Measurements from ENCODE around the gene PLEKHG5.

The PLEKHG5 gene

DNA sequence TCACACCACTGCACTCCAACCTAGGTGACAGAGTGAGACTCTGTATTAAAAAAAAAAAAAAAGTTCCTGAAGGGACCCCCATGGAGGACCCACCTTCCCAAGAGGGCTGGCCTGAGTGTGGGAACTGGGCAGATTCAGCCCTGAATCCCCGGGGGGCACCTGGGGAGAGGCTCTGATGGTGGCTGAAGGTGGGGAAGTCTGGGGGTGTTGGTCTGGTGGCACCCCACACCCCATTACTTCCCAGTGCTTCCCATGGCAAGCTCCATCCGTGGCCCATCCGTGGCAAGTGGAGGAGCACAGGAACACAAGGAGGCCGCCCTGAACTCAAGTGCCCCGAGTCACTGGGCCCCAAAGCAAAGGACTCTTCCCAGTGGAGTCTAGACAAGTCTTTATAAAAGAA is 24.7 kb downstream of the PLEKHG5 start:
- Histone ChIP-seq H3K9me3 (ENCODE audit: insufficient read depth, low read length) (no peaks in the 10 kb centered on the region), H4K20me1 (ENCODE audit: low read depth, low read length) (no peaks in the 10 kb centered on the region), H3K27me3 (ENCODE audit: low read length) (no peaks in the 10 kb centered on the region), H3K9me2 (replicated peaks; ENCODE audit: insufficient read depth, low read length) (no peaks in the 10 kb centered on the region), H3F3A (ENCODE audit: insufficient read depth) (no peaks in the 10 kb centered on the region), H3K27ac (ENCODE audit: low read depth, low read length) (no peak overlapping the region), H3K36me3 (ENCODE audit: low read length) (no peaks in the 10 kb centered on the region), H3K4me3 (ENCODE audit: insufficient read depth, low read length, poor library complexity, severe bottlenecking) (no peak overlapping the region), H3K79me2 (ENCODE audit: insufficient read depth, low read length) (no peaks in the 10 kb centered on the region), H3K4me2 (ENCODE audit: low read depth, low read length, poor library complexity, severe bottlenecking) (no peak overlapping the region), H2AFZ (ENCODE audit: low read depth, low read length, severe bottlenecking) (no peak overlapping the region), H3K9ac (ENCODE audit: low read length) (no peak overlapping the region)
- TF ChIP-seq, protein P1, sequence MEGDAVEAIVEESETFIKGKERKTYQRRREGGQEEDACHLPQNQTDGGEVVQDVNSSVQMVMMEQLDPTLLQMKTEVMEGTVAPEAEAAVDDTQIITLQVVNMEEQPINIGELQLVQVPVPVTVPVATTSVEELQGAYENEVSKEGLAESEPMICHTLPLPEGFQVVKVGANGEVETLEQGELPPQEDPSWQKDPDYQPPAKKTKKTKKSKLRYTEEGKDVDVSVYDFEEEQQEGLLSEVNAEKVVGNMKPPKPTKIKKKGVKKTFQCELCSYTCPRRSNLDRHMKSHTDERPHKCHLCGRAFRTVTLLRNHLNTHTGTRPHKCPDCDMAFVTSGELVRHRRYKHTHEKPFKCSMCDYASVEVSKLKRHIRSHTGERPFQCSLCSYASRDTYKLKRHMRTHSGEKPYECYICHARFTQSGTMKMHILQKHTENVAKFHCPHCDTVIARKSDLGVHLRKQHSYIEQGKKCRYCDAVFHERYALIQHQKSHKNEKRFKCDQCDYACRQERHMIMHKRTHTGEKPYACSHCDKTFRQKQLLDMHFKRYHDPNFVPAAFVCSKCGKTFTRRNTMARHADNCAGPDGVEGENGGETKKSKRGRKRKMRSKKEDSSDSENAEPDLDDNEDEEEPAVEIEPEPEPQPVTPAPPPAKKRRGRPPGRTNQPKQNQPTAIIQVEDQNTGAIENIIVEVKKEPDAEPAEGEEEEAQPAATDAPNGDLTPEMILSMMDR (IDR thresholded peaks at IDR 0.05; ENCODE audit: insufficient read depth, low read length, poor library complexity, severe bottlenecking), result no peak
- TF ChIP-seq EZH2phosphoT487 (conservative IDR thresholded peaks at IDR 0.05; ENCODE audit: low read length), result no peak

DNA sequence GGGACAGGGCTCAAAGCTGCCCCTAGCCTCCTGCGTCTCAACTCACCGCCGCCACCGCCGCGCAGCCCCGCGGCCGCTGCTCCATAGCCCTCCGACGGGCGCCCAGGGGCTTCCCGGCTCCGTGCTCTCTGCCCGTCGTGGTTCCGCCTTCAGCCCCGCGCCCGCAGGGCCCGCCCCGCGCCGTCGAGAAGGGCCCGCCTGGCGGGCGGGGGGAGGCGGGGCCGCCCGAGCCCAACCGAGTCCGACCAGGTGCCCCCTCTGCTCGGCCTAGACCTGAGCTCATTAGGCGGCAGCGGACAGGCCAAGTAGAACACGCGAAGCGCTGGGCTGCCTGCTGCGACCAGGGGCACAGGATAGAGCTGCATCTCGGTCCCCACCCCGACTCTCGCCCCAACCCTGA is 25.4 kb downstream of the PLEKHG5 start, which contains the start of gene TNFRSF25:
Gene TNFRSF25, minus strand, starts transcription at position 151 of the 400 bp plus-strand sequence. Its CDS starts 66 bp downstream, at position 85.
- Histone ChIP-seq H3K9me3 (ENCODE audit: insufficient read depth, low read length) (no peaks in the 10 kb centered on the region), H3K79me2 (ENCODE audit: insufficient read depth, low read length) (no peaks in the 10 kb centered on the region), H4K20me1 (ENCODE audit: low read depth, low read length) (no peaks in the 10 kb centered on the region), H3K4me3 (ENCODE audit: insufficient read depth, low read length, poor library complexity, severe bottlenecking) (no peak within 1 kb of the TSS), H3F3A (ENCODE audit: insufficient read depth) (no peaks in the 10 kb centered on the region), H3K4me2 (ENCODE audit: low read depth, low read length, poor library complexity, severe bottlenecking) (no peak within 1 kb of the TSS), H3K36me3 (ENCODE audit: low read length) (no peaks in the 10 kb centered on the region), H3K9ac (ENCODE audit: low read length) (no peak within 1 kb of the TSS), H3K9me2 (replicated peaks; ENCODE audit: insufficient read depth, low read length) (no peaks in the 10 kb centered on the region), H3K27ac (ENCODE audit: low read depth, low read length) (no peak within 1 kb of the TSS), H2AFZ (ENCODE audit: low read depth, low read length, severe bottlenecking) (no peak within 1 kb of the TSS), H3K27me3 (ENCODE audit: low read length) (no peaks in the 10 kb centered on the region)
- TF ChIP-seq EZH2phosphoT487 (conservative IDR thresholded peaks at IDR 0.05; ENCODE audit: low read length), result no peak
- TF ChIP-seq, protein P1 (IDR thresholded peaks at IDR 0.05; ENCODE audit: insufficient read depth, low read length, poor library complexity, severe bottlenecking), result no peak

DNA sequence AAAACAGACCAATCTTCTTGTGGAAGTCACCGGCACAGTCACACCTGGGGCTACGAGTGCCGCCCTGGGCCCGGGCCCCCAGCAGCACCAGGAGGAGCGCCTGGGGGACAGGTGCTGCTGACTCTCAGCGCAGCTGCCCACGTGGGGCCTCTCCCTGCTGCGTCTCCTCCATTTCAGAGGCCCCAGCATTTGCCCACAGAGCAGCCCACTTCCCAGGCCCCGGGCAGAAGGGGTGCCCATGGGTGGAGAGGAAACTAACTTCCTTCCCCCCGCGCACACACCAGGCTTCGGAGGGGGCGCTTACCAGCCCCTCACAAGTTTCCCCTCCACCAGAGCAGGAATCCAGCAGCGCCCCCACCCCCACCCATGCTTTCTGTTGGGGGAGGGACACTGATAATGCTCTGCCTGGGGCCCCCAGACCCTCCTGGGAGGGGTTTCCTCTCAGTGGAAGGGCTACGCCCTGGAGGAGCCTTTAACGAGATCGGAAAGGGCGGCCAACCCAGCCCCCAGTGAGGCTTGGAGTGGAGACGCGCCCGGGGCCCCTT is 25.9 kb downstream of the PLEKHG5 start:
- no peaks in the 10 kb centered on the region for H3K9me2 ChIP-seq (replicated peaks; ENCODE audit: insufficient read depth, low read length)
- TF ChIP-seq, protein P1 (IDR thresholded peaks at IDR 0.05; ENCODE audit: insufficient read depth, low read length, poor library complexity, severe bottlenecking), result no peak
- TF ChIP-seq EZH2phosphoT487 (conservative IDR thresholded peaks at IDR 0.05; ENCODE audit: low read length), result no peak
- no peak overlapping the region for H3K27ac ChIP-seq (ENCODE audit: low read depth, low read length)

More for the DNA sequence above, 25.9 kb downstream of the PLEKHG5 start:
- H3K4me2 ChIP-seq (ENCODE audit: low read depth, low read length, poor library complexity, severe bottlenecking), result no peak overlapping the region
- no peaks in the 10 kb centered on the region for H3F3A ChIP-seq (ENCODE audit: insufficient read depth)
- H3K79me2 ChIP-seq (ENCODE audit: insufficient read depth, low read length), result no peaks in the 10 kb centered on the region
- H3K27me3 ChIP-seq (ENCODE audit: low read length), result no peaks in the 10 kb centered on the region
- H3K9me3 ChIP-seq (ENCODE audit: insufficient read depth, low read length), result no peaks in the 10 kb centered on the region
- no peak overlapping the region for H2AFZ ChIP-seq (ENCODE audit: low read depth, low read length, severe bottlenecking)
- no peak overlapping the region for H3K9ac ChIP-seq (ENCODE audit: low read length)
- H3K36me3 ChIP-seq (ENCODE audit: low read length), result no peaks in the 10 kb centered on the region
- H3K4me3 ChIP-seq (ENCODE audit: insufficient read depth, low read length, poor library complexity, severe bottlenecking), result no peak overlapping the region
- no peaks in the 10 kb centered on the region for H4K20me1 ChIP-seq (ENCODE audit: low read depth, low read length)
